SK-N-SH treated with all-trans-retinoic acid at 6 μM for 48 hours (cell line): ENCODE data around the gene TXNDC12.

Experiments
- CREB5 ChIP-seq: fragments of 250-450 bp; sonication (Bioruptor Pico); IDR thresholded peaks from 2 replicates; pipeline ENCODE4 v1.5.1; 2020; ENCODE audit warnings: low read depth, mild to moderate bottlenecking, moderate library complexity
- CSDC2 ChIP-seq: fragments of 250-450 bp; sonication (Bioruptor Pico); IDR thresholded peaks from 2 replicates; pipeline ENCODE4 v1.5.0; 2020; ENCODE audit warnings: mild to moderate bottlenecking, moderate library complexity
- ESRRG ChIP-seq: fragments of 250-450 bp; sonication (Bioruptor Pico); IDR thresholded peaks from 2 replicates; pipeline ENCODE4 v1.6.1; 2021; ENCODE audit warnings: mild to moderate bottlenecking
- OSR1 ChIP-seq: fragments of 250-450 bp; sonication (Bioruptor Pico); IDR thresholded peaks from 2 replicates; pipeline ENCODE4 v1.8.0; 2022; ENCODE audit warnings: moderate library complexity, mild to moderate bottlenecking, inconsistent platforms
- PATZ1 ChIP-seq: fragments of 250-450 bp; sonication (Bioruptor Pico); IDR thresholded peaks from 2 replicates; pipeline ENCODE4 v1.8.0; 2020; ENCODE audit warnings: mild to moderate bottlenecking, moderate library complexity, borderline replicate concordance
- ZFP30 ChIP-seq: fragments of 450-650 bp; formaldehyde crosslinking; IDR thresholded peaks from 2 replicates; pipeline ENCODE4 v1.5.0; 2022; ENCODE audit warnings: mild to moderate bottlenecking, moderate library complexity
- ZNF565 ChIP-seq: fragments of 450-650 bp; formaldehyde crosslinking; conservative IDR thresholded peaks from 2 replicates; pipeline ENCODE4 v1.5.0; 2020; ENCODE audit warnings: low read depth, mild to moderate bottlenecking, moderate library complexity
- ZNF8 ChIP-seq: fragments of 450-650 bp; formaldehyde crosslinking; IDR thresholded peaks from 2 replicates; pipeline ENCODE4 v1.5.0; 2020; ENCODE audit warnings: mild to moderate bottlenecking, moderate library complexity
- TF ChIP-seq, protein P1 (sequence below): fragments of 250-450 bp; sonication (Bioruptor Pico); IDR thresholded peaks from 2 replicates; pipeline ENCODE4 v1.5.0; 2020; ENCODE audit warnings: mild to moderate bottlenecking, moderate library complexity

DNA sequence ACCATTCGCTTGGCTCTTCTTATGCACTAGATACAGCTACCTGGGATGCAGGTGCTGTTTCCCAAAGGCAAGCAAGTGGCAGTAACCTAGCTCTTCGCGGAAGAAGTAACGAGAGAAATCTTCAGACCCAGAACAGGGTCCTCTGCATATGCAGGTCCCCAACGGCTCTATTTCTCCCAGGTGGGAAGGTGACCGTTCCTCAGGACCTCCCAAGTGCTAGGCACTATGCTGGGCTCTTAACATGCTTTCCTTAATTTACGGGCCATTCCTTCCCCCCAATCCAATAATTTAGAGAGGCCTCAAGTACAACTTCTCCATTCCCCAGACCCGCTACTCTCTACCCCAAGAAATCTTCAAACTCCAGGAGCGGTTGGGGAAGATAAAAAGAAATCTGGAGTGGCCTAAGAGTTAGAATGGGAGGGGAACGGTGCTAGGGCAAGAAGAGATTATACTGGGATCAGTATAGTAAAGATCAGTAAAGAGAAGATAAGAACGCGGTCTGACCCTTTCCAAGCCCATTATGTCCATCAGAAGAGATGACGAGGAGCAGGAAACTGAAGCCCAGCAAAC lies 410 bp downstream of the TXNDC12 start:
- TF ChIP-seq ZNF565 (CRISPR knock-in tag): no peak
- no peak for TF ChIP-seq ESRRG
- no peak for TF ChIP-seq PATZ1
- TF ChIP-seq CREB5: no peak
- no peak for TF ChIP-seq ZNF8
- TF ChIP-seq OSR1: no peak
- TF ChIP-seq, protein P1, sequence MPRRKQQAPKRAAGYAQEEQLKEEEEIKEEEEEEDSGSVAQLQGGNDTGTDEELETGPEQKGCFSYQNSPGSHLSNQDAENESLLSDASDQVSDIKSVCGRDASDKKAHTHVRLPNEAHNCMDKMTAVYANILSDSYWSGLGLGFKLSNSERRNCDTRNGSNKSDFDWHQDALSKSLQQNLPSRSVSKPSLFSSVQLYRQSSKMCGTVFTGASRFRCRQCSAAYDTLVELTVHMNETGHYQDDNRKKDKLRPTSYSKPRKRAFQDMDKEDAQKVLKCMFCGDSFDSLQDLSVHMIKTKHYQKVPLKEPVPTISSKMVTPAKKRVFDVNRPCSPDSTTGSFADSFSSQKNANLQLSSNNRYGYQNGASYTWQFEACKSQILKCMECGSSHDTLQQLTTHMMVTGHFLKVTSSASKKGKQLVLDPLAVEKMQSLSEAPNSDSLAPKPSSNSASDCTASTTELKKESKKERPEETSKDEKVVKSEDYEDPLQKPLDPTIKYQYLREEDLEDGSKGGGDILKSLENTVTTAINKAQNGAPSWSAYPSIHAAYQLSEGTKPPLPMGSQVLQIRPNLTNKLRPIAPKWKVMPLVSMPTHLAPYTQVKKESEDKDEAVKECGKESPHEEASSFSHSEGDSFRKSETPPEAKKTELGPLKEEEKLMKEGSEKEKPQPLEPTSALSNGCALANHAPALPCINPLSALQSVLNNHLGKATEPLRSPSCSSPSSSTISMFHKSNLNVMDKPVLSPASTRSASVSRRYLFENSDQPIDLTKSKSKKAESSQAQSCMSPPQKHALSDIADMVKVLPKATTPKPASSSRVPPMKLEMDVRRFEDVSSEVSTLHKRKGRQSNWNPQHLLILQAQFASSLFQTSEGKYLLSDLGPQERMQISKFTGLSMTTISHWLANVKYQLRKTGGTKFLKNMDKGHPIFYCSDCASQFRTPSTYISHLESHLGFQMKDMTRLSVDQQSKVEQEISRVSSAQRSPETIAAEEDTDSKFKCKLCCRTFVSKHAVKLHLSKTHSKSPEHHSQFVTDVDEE: no peak
- no peak for TF ChIP-seq ZFP30 (CRISPR knock-in tag)
- TF ChIP-seq CSDC2 (CRISPR knock-in tag): no peak
